CD14-positive monocyte (primary cell): ENCODE results near the gene NEO1. TPM values are rescaled to one million over a fixed set of nuclear protein-coding genes. Genes with fewer than 3 reads are reported as not detected.

Experiments used
- DNase-seq, 3 donors: peaks; one replicate each; pipeline ENCODE4 v3.0.0-alpha.2; 2011 to 2022
- H2AFZ ChIP-seq: 2 replicates; pipeline ENCODE4 v1.6.0; 2012; ENCODE audit warnings: mild to moderate bottlenecking, low read depth, low read length, inconsistent platforms; ENCODE audit not compliant: insufficient read depth, poor library complexity, severe bottlenecking
- H3K27ac ChIP-seq, 2 donors: 1 replicate in 1 of 2; 2 replicates in 1 of 2; pipeline ENCODE4 v1.5.1; 2012 to 2013; ENCODE audit warnings: low read length in 2 of 2, control low read depth in 1 of 2, inconsistent platforms in 1 of 2, low read depth in 1 of 2, mild to moderate bottlenecking in 1 of 2
- H3K27me3 ChIP-seq, 2 donors: one replicate each; pipeline versions ENCODE4 v1.6.0 to v1.6.1; 2011 to 2013; ENCODE audit warnings: low read length in 2 of 2; ENCODE audit not compliant: control insufficient read depth in 2 of 2, insufficient read depth in 2 of 2
- H3K36me3 ChIP-seq, 2 donors: replicated peaks in 1 of 2; 1 replicate in 1 of 2; 2 replicates in 1 of 2; pipeline versions ENCODE4 v1.5.1 to v1.6.1; 2012 to 2013; ENCODE audit warnings: low read length in 2 of 2, control low read depth in 1 of 2, inconsistent platforms in 1 of 2, mild to moderate bottlenecking in 1 of 2; ENCODE audit not compliant: insufficient read depth in 2 of 2, control insufficient read depth in 1 of 2
- H3K4me1 ChIP-seq, 2 donors: 1 replicate in 1 of 2; 2 replicates in 1 of 2; pipeline versions ENCODE4 v1.5.1 to v1.6.1; 2012 to 2013; ENCODE audit warnings: low read length in 2 of 2, control low read depth in 1 of 2, inconsistent platforms in 1 of 2, mild to moderate bottlenecking in 1 of 2, moderate library complexity in 1 of 2; ENCODE audit not compliant: insufficient read depth in 2 of 2, control insufficient read depth in 1 of 2
- H3K4me2 ChIP-seq: replicated peaks from 2 replicates; pipeline ENCODE3; 2012; ENCODE audit warnings: low read length, moderate library complexity, mild to moderate bottlenecking; ENCODE audit not compliant: poor library complexity, severe bottlenecking; ENCODE audit errors: extremely low read depth
- H3K4me3 ChIP-seq, 3 experiments: fragments of 200-600 bp in 1 of 3; sonication (generic) in 1 of 3; replicated peaks in 1 of 3; 1 replicate in 2 of 3; 2 replicates in 1 of 3; pipeline ENCODE4 v1.5.1; 2011 to 2013; ENCODE audit warnings: low read length in 3 of 3, mild to moderate bottlenecking in 3 of 3, control low read depth in 2 of 3, low read depth in 2 of 3, inconsistent platforms in 1 of 3, moderate library complexity in 1 of 3
- H3K79me2 ChIP-seq: 2 replicates; pipeline ENCODE4 v1.6.0; 2012; ENCODE audit warnings: mild to moderate bottlenecking, control low read depth, inconsistent platforms, low read length, moderate library complexity; ENCODE audit not compliant: insufficient read depth
- H3K9ac ChIP-seq: 2 replicates; pipeline ENCODE4 v1.6.0; 2017; ENCODE audit warnings: low read length, mild to moderate bottlenecking; ENCODE audit not compliant: insufficient read depth, poor library complexity, severe bottlenecking
- H3K9me3 ChIP-seq, 2 donors: replicated peaks in 1 of 2; 1 replicate in 1 of 2; 2 replicates in 1 of 2; pipeline versions ENCODE4 v1.5.1 to v1.6.1; 2012 to 2013; ENCODE audit warnings: low read length in 2 of 2, control low read depth in 1 of 2; ENCODE audit not compliant: control insufficient read depth in 1 of 2, insufficient read depth in 1 of 2
- H4K20me1 ChIP-seq: 2 replicates; pipeline ENCODE4 v1.6.0; 2012; ENCODE audit warnings: mild to moderate bottlenecking, low read length, control low read depth, moderate library complexity; ENCODE audit not compliant: insufficient read depth
- H3K27ac Mint-ChIP-seq, 7 donors: one replicate each; pipeline ENCODE4 v1.8.0; 2020; ENCODE audit warnings: mild to moderate bottlenecking in 7 of 7, mixed read lengths in 7 of 7, moderate library complexity in 6 of 7, inconsistent platforms in 2 of 7
- H3K27me3 Mint-ChIP-seq, 3 donors: one replicate each; pipeline ENCODE4 v1.8.0; 2021 to 2022; ENCODE audit warnings: low read depth in 3 of 3, mild to moderate bottlenecking in 3 of 3, mixed read lengths in 3 of 3, moderate library complexity in 3 of 3, inconsistent platforms in 1 of 3
- H3K36me3 Mint-ChIP-seq, 2 donors: one replicate each; pipeline ENCODE4 v1.8.0; 2020; ENCODE audit warnings: mixed read lengths in 2 of 2, inconsistent platforms in 1 of 2, mild to moderate bottlenecking in 1 of 2
- H3K4me1 Mint-ChIP-seq: one replicate; pipeline ENCODE4 v1.8.0; 2020; ENCODE audit warnings: mild to moderate bottlenecking, mixed read lengths
- H3K4me3 Mint-ChIP-seq, 2 donors: one replicate each; pipeline ENCODE4 v1.8.0; 2020; ENCODE audit warnings: mild to moderate bottlenecking in 2 of 2, mixed read lengths in 2 of 2, moderate library complexity in 1 of 2
- H3K9me3 Mint-ChIP-seq, 7 donors: one replicate each; pipeline ENCODE4 v1.8.0; 2020 to 2022; ENCODE audit warnings: mixed read lengths in 7 of 7, mild to moderate bottlenecking in 6 of 7, moderate library complexity in 6 of 7, inconsistent platforms in 2 of 7
- CTCF ChIP-seq: fragments of 200-600 bp; IDR thresholded peaks from one replicate; pipeline ENCODE4 v1.8.0; 2022; ENCODE audit warnings: antibody characterized with exemption, mild to moderate bottlenecking
- WGBS: methylation state at CpG from one replicate; pipeline ENCODE4 v1.1.5; 2013; ENCODE audit warnings: missing lambda C conversion rate; ENCODE audit not compliant: insufficient coverage; 5-methylcytosine and 5-hydroxymethylcytosine counted together
- intact Hi-C, 2 donors: fragments of 100-400 bp; cut with micrococcal nuclease; formaldehyde crosslinking; loops; one replicate each; pipeline versions ENCODE4 v1.15.0 to v1.15.1; 2023
- polyA plus RNA-seq, 3 donors: library from polyadenylated mRNA; depleted of rRNA in 1 of 3; unstranded in 2 of 3; stranded (reverse) in 1 of 3; fragments of 300-500 nt in 2 of 3; fragments of >200 nt in 1 of 3; fragmentation: Illumina TruSeq in 2 of 3; gene quantifications; 1 replicate in 2 of 3; 2 replicates in 1 of 3; pipeline ENCODE4 v1.2.3, GENCODE V29; 2012 to 2021

Gene NEO1
- polyA plus RNA-seq, 3 donors = 0.03 to 0.06 TPM; not detected in 1

GRCh38 chr15:73005446-73005845 is 46.8 kb upstream of the NEO1 start:
- intact Hi-C loops = no loop called here
- H3K4me3 ChIP-seq = no peak overlapping the region
- H3K27me3 ChIP-seq = no peaks in the 10 kb centered on the region
- no peak overlapping the region for H3K27ac Mint-ChIP-seq
- H3K36me3 ChIP-seq = no peaks in the 10 kb centered on the region
- TF ChIP-seq CTCF = no peak
- H3K9me3 ChIP-seq = no peaks in the 10 kb centered on the region
- H3K27me3 Mint-ChIP-seq = peaks cover 9 to 13% (median 11%) of the 10 kb centered on the region in 3 donors
- no peaks in the 10 kb centered on the region for H3K36me3 Mint-ChIP-seq
- H3K4me1 Mint-ChIP-seq = no peaks in the 10 kb centered on the region
- H4K20me1 ChIP-seq = no peaks in the 10 kb centered on the region
- peaks cover 0 to 3% (median 0%) of the 10 kb centered on the region in 7 donors for H3K9me3 Mint-ChIP-seq
- H2AFZ ChIP-seq = no peak overlapping the region
- no peak overlapping the region for H3K9ac ChIP-seq
- H3K4me3 Mint-ChIP-seq = no peak overlapping the region
- H3K27ac ChIP-seq = no peak overlapping the region
- DNase-seq = no peak
- whole genome bisulfite sequencing = 96% methylated on average over 2 of the region's 2 CpGs
- H3K4me1 ChIP-seq = no peaks in the 10 kb centered on the region
- no peak overlapping the region for H3K4me2 ChIP-seq
- no peaks in the 10 kb centered on the region for H3K79me2 ChIP-seq

DNA sequence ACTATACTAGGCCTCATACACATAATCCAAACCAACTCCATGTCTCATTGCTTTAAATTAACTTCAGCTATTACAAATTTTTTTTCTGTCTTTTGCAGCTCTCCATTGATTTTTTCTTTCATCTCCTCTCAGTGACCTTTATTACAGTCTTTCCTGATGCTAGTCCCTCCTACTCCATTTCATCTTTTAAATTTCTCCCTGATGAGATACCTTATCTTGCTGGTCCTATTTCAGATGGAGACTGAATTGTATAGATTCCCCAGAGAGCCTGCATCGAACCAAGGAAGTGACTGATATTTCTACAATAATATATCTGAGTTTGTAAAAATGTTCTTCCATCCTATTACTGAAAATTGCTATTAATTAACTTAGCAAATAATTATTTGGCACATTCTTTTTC is 45.7 kb upstream of the NEO1 start:
- DNase-seq = no peak
- Histone ChIP-seq H2AFZ (no peak overlapping the region), H3K9ac (no peak overlapping the region), H3K79me2 (no peaks in the 10 kb centered on the region), H4K20me1 (no peaks in the 10 kb centered on the region), H3K27ac (no peak overlapping the region), H3K4me3 (no peak overlapping the region), H3K27me3 (peaks cover 0 to 2% of the 10 kb centered on the region in 2 donors), H3K36me3 (no peaks in the 10 kb centered on the region), H3K4me1 (no peaks in the 10 kb centered on the region), H3K4me2 (no peak overlapping the region), H3K9me3 (no peaks in the 10 kb centered on the region)
- no peaks in the 10 kb centered on the region for H3K36me3 Mint-ChIP-seq
- H3K27ac Mint-ChIP-seq = no peak overlapping the region
- no peaks in the 10 kb centered on the region for H3K4me1 Mint-ChIP-seq
- peaks cover 14 to 20% (median 16%) of the 10 kb centered on the region in 3 donors for H3K27me3 Mint-ChIP-seq
- TF ChIP-seq CTCF = no peak
- peaks cover 0 to 4% (median 0%) of the 10 kb centered on the region in 7 donors for H3K9me3 Mint-ChIP-seq
- intact Hi-C loops = no loop called here
- no CpG with 5 or more reads among the region's 1 CpG for WGBS
- no peak overlapping the region for H3K4me3 Mint-ChIP-seq
